Measurements from ENCODE around the gene CYBC1.

The CYBC1 gene

DNA sequence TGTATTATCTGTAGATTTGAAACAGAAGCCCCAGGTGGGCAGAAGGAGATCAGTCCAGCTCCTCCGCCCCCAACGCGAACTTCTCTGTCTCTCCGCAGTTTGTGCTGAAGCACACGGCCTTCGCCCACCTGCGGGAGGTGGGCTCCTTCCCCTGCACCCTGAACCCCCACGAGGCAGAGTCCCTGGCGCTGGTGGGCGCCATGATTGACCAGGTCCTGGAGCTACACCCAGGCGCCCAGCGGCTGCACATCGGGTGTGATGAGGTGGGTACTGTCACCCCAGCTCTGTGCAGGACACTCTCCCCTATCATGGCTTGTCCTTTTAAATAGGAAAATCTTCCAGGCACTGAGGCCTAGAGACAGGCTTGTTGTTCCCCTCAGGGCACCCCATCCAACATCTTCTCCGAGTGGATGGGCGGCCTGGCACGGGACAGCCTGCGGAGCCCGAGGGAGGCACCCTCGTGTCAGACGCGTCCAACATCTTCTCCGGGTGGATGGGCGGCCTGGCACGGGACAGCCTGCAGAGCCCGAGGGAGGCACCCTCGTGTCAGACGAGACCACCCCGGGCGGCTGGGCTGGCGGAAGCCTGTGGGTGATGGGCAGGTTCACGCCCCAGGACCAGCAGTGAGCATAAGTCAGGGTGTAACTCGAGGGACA lies 16.9 kb downstream of the CYBC1 start:
- H3K79me2 ChIP-seq (ENCODE audit: low read length) = no peaks in the 10 kb centered on the region
- no peaks in the 10 kb centered on the region for H4K20me1 ChIP-seq (ENCODE audit: insufficient read depth, low read length)
- no peak overlapping the region for H3K4me2 ChIP-seq (ENCODE audit: low read depth, low read length)
- no peaks in the 10 kb centered on the region for H3K9me2 ChIP-seq (replicated peaks; ENCODE audit: insufficient read depth, low read length)
- no peak overlapping the region for H3K9ac ChIP-seq (ENCODE audit: low read length)
- TF ChIP-seq EZH2phosphoT487 (IDR thresholded peaks at IDR 0.05; ENCODE audit: low read length) (no peak), EZH2 (optimal IDR thresholded peaks at IDR 0.05; ENCODE audit: low read depth, low read length) (no peak)
- TF ChIP-seq, protein P1, sequence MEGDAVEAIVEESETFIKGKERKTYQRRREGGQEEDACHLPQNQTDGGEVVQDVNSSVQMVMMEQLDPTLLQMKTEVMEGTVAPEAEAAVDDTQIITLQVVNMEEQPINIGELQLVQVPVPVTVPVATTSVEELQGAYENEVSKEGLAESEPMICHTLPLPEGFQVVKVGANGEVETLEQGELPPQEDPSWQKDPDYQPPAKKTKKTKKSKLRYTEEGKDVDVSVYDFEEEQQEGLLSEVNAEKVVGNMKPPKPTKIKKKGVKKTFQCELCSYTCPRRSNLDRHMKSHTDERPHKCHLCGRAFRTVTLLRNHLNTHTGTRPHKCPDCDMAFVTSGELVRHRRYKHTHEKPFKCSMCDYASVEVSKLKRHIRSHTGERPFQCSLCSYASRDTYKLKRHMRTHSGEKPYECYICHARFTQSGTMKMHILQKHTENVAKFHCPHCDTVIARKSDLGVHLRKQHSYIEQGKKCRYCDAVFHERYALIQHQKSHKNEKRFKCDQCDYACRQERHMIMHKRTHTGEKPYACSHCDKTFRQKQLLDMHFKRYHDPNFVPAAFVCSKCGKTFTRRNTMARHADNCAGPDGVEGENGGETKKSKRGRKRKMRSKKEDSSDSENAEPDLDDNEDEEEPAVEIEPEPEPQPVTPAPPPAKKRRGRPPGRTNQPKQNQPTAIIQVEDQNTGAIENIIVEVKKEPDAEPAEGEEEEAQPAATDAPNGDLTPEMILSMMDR (IDR thresholded peaks at IDR 0.05; ENCODE audit: low read length) = no peak
- no peak overlapping the region for H3K4me3 ChIP-seq (ENCODE audit: low read length)
- H3K36me3 ChIP-seq (replicated peaks; ENCODE audit: insufficient read depth, low read length) = no peaks in the 10 kb centered on the region
- DNase-seq = no peak
- H3K27ac ChIP-seq (ENCODE audit: low read length) = peak overlapping the region; percentile 40; the same call in 1 of the 2 replicates
- no peaks in the 10 kb centered on the region for H3K27me3 ChIP-seq (replicated peaks; ENCODE audit: insufficient read depth, low read length)
- H3K4me1 ChIP-seq (ENCODE audit: low read length) = peaks cover 15% of the 10 kb centered on the region
- no peaks in the 10 kb centered on the region for H3F3A ChIP-seq (ENCODE audit: insufficient read depth, low read length)
- H2AFZ ChIP-seq (ENCODE audit: low read length) = no peak overlapping the region
- H3K9me3 ChIP-seq (replicated peaks; ENCODE audit: insufficient read depth, low read length) = no peaks in the 10 kb centered on the region

DNA sequence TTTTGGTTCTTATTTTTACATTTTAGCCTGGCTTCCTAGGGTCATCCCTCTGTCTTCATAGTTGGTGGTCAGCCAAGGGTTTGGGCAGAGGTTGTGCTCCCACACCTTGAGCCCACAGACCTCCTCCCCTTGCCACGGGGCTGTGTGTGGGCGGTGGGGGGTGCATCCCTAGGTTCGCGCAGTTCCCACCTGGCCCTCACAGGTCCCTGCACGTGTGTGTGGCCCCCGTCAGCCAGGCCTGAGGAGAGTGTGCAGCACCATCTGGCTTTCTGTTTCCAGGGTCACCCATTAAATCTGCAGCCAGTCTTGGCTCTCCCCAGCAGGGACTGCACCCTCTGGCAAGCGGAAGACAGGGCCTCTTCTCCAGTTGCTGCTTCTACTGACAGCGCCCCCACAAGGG lies 18.5 kb downstream of the CYBC1 start:
- no peaks in the 10 kb centered on the region for H3K9me2 ChIP-seq (replicated peaks; ENCODE audit: insufficient read depth, low read length)
- TF ChIP-seq, protein P1 (IDR thresholded peaks at IDR 0.05; ENCODE audit: low read length) = no peak
- TF ChIP-seq EZH2phosphoT487 (IDR thresholded peaks at IDR 0.05; ENCODE audit: low read length) = no peak
- TF ChIP-seq EZH2 (optimal IDR thresholded peaks at IDR 0.05; ENCODE audit: low read depth, low read length) = no peak
- no peaks in the 10 kb centered on the region for H4K20me1 ChIP-seq (ENCODE audit: insufficient read depth, low read length)
- H3K4me2 ChIP-seq (ENCODE audit: low read depth, low read length) = no peak overlapping the region
- H3K27me3 ChIP-seq (replicated peaks; ENCODE audit: insufficient read depth, low read length) = no peaks in the 10 kb centered on the region
- no peak overlapping the region for H3K4me3 ChIP-seq (ENCODE audit: low read length)
- no peak for DNase-seq
- peaks cover 15% of the 10 kb centered on the region for H3K4me1 ChIP-seq (ENCODE audit: low read length)
- no peak overlapping the region for H3K9ac ChIP-seq (ENCODE audit: low read length)
- H3K27ac ChIP-seq (ENCODE audit: low read length) = no peak overlapping the region
- no peaks in the 10 kb centered on the region for H3K9me3 ChIP-seq (replicated peaks; ENCODE audit: insufficient read depth, low read length)
- no peak overlapping the region for H2AFZ ChIP-seq (ENCODE audit: low read length)
- no peaks in the 10 kb centered on the region for H3K36me3 ChIP-seq (replicated peaks; ENCODE audit: insufficient read depth, low read length)
- no peaks in the 10 kb centered on the region for H3K79me2 ChIP-seq (ENCODE audit: low read length)
- H3F3A ChIP-seq (ENCODE audit: insufficient read depth, low read length) = no peaks in the 10 kb centered on the region

DNA sequence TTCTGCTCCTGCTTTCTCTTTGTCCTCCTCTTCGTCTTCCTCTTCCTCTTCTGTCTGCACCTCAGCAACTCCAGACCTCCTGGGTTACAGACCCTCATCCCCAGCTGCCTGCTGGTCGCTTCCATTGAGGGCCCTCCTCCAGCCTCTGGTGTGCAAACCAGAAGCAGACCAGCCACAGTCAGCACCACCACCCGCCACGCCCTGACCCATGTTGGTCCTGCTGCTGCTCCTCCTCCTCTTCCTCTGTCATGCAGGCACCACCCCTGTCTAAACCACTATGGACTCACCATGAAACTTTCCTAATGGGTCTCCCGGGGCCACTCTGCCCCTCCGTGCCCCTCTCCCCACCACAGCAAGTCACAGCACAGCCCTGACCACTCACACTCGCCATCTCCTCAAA lies 20.7 kb downstream of the CYBC1 start:
- no peak overlapping the region for H3K4me2 ChIP-seq (ENCODE audit: low read depth, low read length)
- no peaks in the 10 kb centered on the region for H4K20me1 ChIP-seq (ENCODE audit: insufficient read depth, low read length)
- TF ChIP-seq EZH2 (optimal IDR thresholded peaks at IDR 0.05; ENCODE audit: low read depth, low read length) = no peak
- H3K27me3 ChIP-seq (replicated peaks; ENCODE audit: insufficient read depth, low read length) = no peaks in the 10 kb centered on the region
- H2AFZ ChIP-seq (ENCODE audit: low read length) = no peak overlapping the region
- no peak for DNase-seq
- no peaks in the 10 kb centered on the region for H3K9me3 ChIP-seq (replicated peaks; ENCODE audit: insufficient read depth, low read length)
- H3K4me3 ChIP-seq (ENCODE audit: low read length) = no peak overlapping the region
- peaks cover 9% of the 10 kb centered on the region for H3K4me1 ChIP-seq (ENCODE audit: low read length)
- H3K9me2 ChIP-seq (replicated peaks; ENCODE audit: insufficient read depth, low read length) = no peaks in the 10 kb centered on the region
- H3K27ac ChIP-seq (ENCODE audit: low read length) = no peak overlapping the region
- H3K36me3 ChIP-seq (replicated peaks; ENCODE audit: insufficient read depth, low read length) = no peaks in the 10 kb centered on the region
- H3F3A ChIP-seq (ENCODE audit: insufficient read depth, low read length) = no peaks in the 10 kb centered on the region
- no peak overlapping the region for H3K9ac ChIP-seq (ENCODE audit: low read length)
- H3K79me2 ChIP-seq (ENCODE audit: low read length) = no peaks in the 10 kb centered on the region

DNA sequence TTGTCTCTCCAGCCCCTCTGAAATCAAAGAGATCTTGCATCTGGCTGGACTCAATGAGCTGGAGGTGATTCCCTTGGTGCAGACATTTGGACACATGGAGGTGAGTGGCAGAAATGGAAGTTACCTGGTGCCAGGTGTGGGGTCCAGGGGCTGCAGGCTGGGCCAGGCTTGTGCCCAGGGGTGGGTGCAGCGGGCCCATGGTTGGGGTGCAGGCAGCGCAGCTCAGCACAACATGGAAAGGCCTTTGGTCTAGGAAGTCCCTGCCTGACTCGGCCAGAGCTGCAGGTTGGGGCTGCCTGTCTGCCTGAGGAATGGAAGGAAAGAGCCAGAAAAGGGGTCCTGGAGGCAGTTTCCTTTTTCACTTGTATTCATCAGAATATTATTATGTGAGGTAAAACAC lies 22.0 kb downstream of the CYBC1 start:
- no peak for DNase-seq
- no peaks in the 10 kb centered on the region for H3K9me2 ChIP-seq (replicated peaks; ENCODE audit: insufficient read depth, low read length)
- no peaks in the 10 kb centered on the region for H3K9me3 ChIP-seq (replicated peaks; ENCODE audit: insufficient read depth, low read length)
- no peaks in the 10 kb centered on the region for H3K36me3 ChIP-seq (replicated peaks; ENCODE audit: insufficient read depth, low read length)
- no peak overlapping the region for H3K27ac ChIP-seq (ENCODE audit: low read length)
- H3K4me1 ChIP-seq (ENCODE audit: low read length) = no peaks in the 10 kb centered on the region
- H3K27me3 ChIP-seq (replicated peaks; ENCODE audit: insufficient read depth, low read length) = no peaks in the 10 kb centered on the region
- no peaks in the 10 kb centered on the region for H3K79me2 ChIP-seq (ENCODE audit: low read length)
- no peak overlapping the region for H3K4me2 ChIP-seq (ENCODE audit: low read depth, low read length)
- TF ChIP-seq EZH2phosphoT487 (IDR thresholded peaks at IDR 0.05; ENCODE audit: low read length) (no peak), EZH2 (optimal IDR thresholded peaks at IDR 0.05; ENCODE audit: low read depth, low read length) (no peak)
- TF ChIP-seq, protein P1 (IDR thresholded peaks at IDR 0.05; ENCODE audit: low read length) = no peak
- no peaks in the 10 kb centered on the region for H4K20me1 ChIP-seq (ENCODE audit: insufficient read depth, low read length)
- H3K4me3 ChIP-seq (ENCODE audit: low read length) = no peak overlapping the region
- no peak overlapping the region for H2AFZ ChIP-seq (ENCODE audit: low read length)
- no peaks in the 10 kb centered on the region for H3F3A ChIP-seq (ENCODE audit: insufficient read depth, low read length)
- no peak overlapping the region for H3K9ac ChIP-seq (ENCODE audit: low read length)

Measured in MM.1S (cell line).